Loucy (cell line): ENCODE data around the gene TMEM258.

Experiments
- EZH2phosphoT487 ChIP-seq: fragments of 200-600 bp; IDR thresholded peaks from 2 replicates; pipeline ENCODE4 v1.6.1; 2018; ENCODE audit warnings: antibody characterized with exemption, mild to moderate bottlenecking, moderate library complexity, borderline replicate concordance
- TF ChIP-seq, protein P1 (sequence below): fragments of 200-600 bp; sonication (generic); conservative IDR thresholded peaks from 2 replicates; pipeline ENCODE4 v1.5.1; 2014; ENCODE audit warnings: mild to moderate bottlenecking, antibody characterized with exemption, low read length

DNA sequence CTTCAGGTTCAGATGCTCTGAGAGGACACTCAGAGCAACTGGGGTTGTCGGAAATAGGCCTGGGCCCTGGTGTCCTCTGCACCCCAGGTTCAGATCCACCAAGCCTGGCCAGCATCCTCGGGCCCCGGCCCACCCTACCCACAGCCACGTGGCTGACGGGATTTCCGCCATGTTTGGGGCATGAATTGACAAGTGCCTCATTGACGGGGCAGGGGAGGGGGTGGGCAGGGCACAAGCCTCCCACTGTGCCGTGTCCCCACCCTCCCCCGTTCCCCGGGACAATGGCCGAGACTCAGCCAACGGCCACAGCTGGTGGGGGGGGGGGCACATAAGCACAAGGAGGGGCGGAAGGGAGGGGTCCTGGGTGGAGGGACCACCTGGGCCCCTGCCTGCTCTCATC, 31.5 kb downstream of the TMEM258 start:
- TF ChIP-seq, protein P1, sequence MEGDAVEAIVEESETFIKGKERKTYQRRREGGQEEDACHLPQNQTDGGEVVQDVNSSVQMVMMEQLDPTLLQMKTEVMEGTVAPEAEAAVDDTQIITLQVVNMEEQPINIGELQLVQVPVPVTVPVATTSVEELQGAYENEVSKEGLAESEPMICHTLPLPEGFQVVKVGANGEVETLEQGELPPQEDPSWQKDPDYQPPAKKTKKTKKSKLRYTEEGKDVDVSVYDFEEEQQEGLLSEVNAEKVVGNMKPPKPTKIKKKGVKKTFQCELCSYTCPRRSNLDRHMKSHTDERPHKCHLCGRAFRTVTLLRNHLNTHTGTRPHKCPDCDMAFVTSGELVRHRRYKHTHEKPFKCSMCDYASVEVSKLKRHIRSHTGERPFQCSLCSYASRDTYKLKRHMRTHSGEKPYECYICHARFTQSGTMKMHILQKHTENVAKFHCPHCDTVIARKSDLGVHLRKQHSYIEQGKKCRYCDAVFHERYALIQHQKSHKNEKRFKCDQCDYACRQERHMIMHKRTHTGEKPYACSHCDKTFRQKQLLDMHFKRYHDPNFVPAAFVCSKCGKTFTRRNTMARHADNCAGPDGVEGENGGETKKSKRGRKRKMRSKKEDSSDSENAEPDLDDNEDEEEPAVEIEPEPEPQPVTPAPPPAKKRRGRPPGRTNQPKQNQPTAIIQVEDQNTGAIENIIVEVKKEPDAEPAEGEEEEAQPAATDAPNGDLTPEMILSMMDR, result no peak
- TF ChIP-seq EZH2phosphoT487, result no peak
